ENCODE results near the gene PNPLA1. TPM values are rescaled to one million over a fixed set of nuclear protein-coding genes. Genes with fewer than 3 reads are reported as not detected.

Gene PNPLA1, protein sequence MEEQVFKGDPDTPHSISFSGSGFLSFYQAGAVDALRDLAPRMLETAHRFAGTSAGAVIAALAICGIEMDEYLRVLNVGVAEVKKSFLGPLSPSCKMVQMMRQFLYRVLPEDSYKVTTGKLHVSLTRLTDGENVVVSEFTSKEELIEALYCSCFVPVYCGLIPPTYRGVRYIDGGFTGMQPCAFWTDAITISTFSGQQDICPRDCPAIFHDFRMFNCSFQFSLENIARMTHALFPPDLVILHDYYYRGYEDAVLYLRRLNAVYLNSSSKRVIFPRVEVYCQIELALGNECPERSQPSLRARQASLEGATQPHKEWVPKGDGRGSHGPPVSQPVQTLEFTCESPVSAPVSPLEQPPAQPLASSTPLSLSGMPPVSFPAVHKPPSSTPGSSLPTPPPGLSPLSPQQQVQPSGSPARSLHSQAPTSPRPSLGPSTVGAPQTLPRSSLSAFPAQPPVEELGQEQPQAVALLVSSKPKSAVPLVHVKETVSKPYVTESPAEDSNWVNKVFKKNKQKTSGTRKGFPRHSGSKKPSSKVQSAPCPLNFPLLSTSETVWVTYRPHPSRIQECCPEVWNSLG
- total RNA-seq = not detected

DNA sequence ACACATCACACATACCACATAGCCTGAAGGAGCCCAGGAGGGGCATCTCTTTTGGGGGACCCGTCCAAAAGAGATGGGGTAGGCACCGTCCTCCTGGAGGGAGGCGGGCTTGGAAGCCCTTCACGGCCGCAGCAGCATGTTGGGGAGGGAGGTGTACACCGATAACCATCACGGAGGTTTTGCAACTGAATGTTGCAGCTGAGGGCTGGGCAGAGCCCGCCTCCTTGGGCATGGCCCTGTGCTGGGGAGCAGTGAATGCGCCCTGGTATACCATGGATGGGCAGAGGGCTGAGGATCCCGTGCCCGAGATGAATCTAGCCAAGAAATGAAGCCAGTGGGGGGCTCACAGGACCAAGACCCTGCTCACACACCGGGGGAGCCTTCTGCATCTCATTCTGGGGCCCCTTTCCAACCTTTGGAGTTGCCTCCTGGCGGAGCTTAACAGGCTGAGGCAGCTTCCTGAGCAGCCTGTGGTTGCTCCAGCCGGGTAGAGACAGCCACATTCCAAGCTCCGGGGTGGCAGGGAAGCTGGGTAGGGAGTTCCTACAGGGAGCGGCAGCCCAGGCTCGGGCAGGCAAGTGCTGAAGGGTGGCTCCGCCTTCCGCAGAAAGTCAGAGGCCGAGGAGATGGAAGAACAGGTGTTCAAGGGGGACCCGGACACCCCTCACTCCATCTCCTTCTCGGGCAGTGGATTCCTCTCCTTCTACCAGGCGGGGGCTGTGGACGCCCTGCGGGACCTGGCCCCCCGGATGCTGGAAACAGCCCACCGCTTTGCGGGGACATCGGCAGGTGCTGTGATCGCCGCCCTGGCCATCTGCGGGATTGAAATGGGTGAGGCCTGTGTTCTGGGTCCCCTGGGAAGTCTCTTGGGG is at the start of gene PNPLA1:
Gene PNPLA1 (plus strand): TSS at position 227 of the 872 bp plus-strand sequence. CDS start 400 bp downstream, at position 627.
- peaks cover 16 to 26% (median 25%) of the 10 kb centered on the region in 3 donors for H3K27me3 ChIP-seq
- no peaks in the 10 kb centered on the region for H3K36me3 ChIP-seq
- no peak within 1 kb of the TSS for H3K27ac ChIP-seq
- ATAC-seq (no peak), DNase-seq (no peak)
- no peaks in the 10 kb centered on the region for H3K9me3 ChIP-seq
- no peak within 1 kb of the TSS for H3K4me3 ChIP-seq
- intact Hi-C loops (cut with DNase I; ENCODE audit: low total_unique reads) (no loop called here), in situ Hi-C loops (cut with MboI; ENCODE audit: low sequenced_read_pairs in 4 of 4) (no loop called here)
- H3K4me1 ChIP-seq = no peaks in the 10 kb centered on the region
- TF ChIP-seq, protein P1, sequence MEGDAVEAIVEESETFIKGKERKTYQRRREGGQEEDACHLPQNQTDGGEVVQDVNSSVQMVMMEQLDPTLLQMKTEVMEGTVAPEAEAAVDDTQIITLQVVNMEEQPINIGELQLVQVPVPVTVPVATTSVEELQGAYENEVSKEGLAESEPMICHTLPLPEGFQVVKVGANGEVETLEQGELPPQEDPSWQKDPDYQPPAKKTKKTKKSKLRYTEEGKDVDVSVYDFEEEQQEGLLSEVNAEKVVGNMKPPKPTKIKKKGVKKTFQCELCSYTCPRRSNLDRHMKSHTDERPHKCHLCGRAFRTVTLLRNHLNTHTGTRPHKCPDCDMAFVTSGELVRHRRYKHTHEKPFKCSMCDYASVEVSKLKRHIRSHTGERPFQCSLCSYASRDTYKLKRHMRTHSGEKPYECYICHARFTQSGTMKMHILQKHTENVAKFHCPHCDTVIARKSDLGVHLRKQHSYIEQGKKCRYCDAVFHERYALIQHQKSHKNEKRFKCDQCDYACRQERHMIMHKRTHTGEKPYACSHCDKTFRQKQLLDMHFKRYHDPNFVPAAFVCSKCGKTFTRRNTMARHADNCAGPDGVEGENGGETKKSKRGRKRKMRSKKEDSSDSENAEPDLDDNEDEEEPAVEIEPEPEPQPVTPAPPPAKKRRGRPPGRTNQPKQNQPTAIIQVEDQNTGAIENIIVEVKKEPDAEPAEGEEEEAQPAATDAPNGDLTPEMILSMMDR (IDR thresholded peaks at IDR 0.05 in 4 of 5, conservative IDR thresholded peaks at IDR 0.05 in 1 of 5) = no peak
- no peak for TF ChIP-seq POLR2A (IDR thresholded peaks at IDR 0.05)

DNA sequence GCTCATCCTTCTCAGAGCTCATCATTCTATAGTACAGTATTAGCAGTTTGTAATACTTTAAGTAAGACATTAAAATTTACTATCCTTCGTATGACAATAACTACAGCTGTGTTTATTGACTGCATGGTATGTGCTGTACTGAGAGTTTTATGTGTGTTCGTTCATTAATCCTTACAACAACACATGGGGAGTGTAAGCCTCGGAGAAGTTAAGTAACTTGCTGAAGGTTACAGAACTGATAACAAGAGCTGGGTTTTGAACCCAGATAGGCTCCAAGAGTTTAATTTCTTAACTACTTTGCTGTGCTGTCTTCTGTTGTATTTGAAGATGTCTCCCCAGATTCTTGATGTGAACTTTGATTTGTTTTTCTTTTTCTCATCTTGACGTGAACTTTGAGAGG is 49.6 kb upstream of the PNPLA1 start:
- H3K36me3 ChIP-seq = peaks cover 0 to 81% of the 10 kb centered on the region in 2 donors
- no peak for DNase-seq
- no peaks in the 10 kb centered on the region for H3K27me3 ChIP-seq
- intact Hi-C loops (cut with DNase I; ENCODE audit: low total_unique reads) (no loop called here), in situ Hi-C loops (cut with MboI; ENCODE audit: low sequenced_read_pairs in 4 of 4) (no loop called here)
- no peak overlapping the region for H3K27ac ChIP-seq
- no peaks in the 10 kb centered on the region for H3K4me1 ChIP-seq
- TF ChIP-seq POLR2A (IDR thresholded peaks at IDR 0.05) = no peak
- TF ChIP-seq, protein P1 (IDR thresholded peaks at IDR 0.05 in 4 of 5, conservative IDR thresholded peaks at IDR 0.05 in 1 of 5) = no peak
- H3K4me3 ChIP-seq = no peak overlapping the region
- no peaks in the 10 kb centered on the region for H3K9me3 ChIP-seq
- ATAC-seq = no peak

DNA sequence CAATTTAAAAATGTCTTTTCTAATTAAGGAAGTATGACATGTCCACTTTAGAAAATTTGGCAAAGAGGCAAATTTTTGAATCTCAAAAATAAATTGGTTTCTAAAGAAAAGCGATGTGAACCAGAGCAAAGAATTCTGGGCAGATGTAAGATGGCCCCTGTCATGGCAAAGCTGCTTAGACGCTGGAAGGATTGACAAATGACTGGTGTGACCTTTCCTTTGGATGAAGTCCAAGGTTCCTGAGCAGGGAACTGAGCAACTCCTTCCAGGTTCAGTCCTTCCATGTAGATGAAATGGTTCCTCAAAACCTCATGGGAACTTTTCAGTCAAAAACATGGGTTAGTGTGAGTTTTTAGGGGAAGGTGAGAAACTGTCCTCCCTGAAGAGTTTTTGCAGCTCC is 48.2 kb upstream of the PNPLA1 start:
- no peak for TF ChIP-seq POLR2A (IDR thresholded peaks at IDR 0.05)
- TF ChIP-seq, protein P1 (IDR thresholded peaks at IDR 0.05 in 4 of 5, conservative IDR thresholded peaks at IDR 0.05 in 1 of 5) = no peak
- H3K4me3 ChIP-seq = no peak overlapping the region
- in situ Hi-C loops (cut with MboI; ENCODE audit: low sequenced_read_pairs in 4 of 4) = no loop called here
- H3K27me3 ChIP-seq = no peaks in the 10 kb centered on the region
- intact Hi-C loops (cut with DNase I; ENCODE audit: low total_unique reads) = no loop called here
- peaks cover 0 to 79% of the 10 kb centered on the region in 2 donors for H3K36me3 ChIP-seq
- ATAC-seq (no peak), DNase-seq (no peak)
- H3K4me1 ChIP-seq = no peaks in the 10 kb centered on the region
- no peaks in the 10 kb centered on the region for H3K9me3 ChIP-seq
- no peak overlapping the region for H3K27ac ChIP-seq

DNA sequence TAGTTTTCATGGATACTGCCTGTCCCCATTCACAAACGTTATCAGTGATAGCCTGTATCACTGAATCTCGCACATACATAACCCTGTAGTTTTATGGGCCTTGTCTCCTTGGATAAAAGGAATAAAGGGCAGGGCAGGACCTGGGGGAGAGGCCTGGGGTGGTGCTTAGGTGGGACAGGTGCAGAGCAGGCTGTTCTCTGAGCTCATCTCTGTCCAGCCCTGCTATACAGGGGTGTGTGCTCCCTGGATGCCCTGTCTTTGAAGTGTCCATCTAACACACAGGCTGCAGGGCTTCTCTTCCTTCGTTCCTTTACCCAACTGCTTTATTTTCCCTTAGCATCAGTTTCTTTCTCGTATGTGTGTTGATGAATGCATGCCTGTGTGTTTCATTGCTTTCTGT is 46.9 kb upstream of the PNPLA1 start:
- intact Hi-C loops (cut with DNase I; ENCODE audit: low total_unique reads) = no loop called here
- ATAC-seq = no peak
- Histone ChIP-seq H3K27ac (no peak overlapping the region), H3K4me3 (no peak overlapping the region), H3K9me3 (no peaks in the 10 kb centered on the region), H3K36me3 (peaks cover 0 to 82% of the 10 kb centered on the region in 2 donors), H3K4me1 (no peaks in the 10 kb centered on the region), H3K27me3 (no peaks in the 10 kb centered on the region)
- TF ChIP-seq, protein P1 (IDR thresholded peaks at IDR 0.05 in 4 of 5, conservative IDR thresholded peaks at IDR 0.05 in 1 of 5) = no peak
- TF ChIP-seq POLR2A (IDR thresholded peaks at IDR 0.05) = no peak
- DNase-seq = no peak
- in situ Hi-C loops (cut with MboI; ENCODE audit: low sequenced_read_pairs in 4 of 4) = no loop called here

Data from gastrocnemius medialis (tissue), 4 donors.